HCT116 (cell line): Measurements from ENCODE around the gene ANAPC5.

Experiments used
- CTCF ChIP-seq, 3 experiments: fragments of 200-600 bp in 1 of 3; sonication (generic) in 1 of 3; IDR thresholded peaks in 2 of 3; conservative IDR thresholded peaks in 1 of 3; 2 replicates each; pipeline ENCODE4 v1.5.1; 2012 to 2017; ENCODE audit warnings: low read depth in 2 of 3, low read length in 2 of 3, antibody characterized with exemption in 1 of 3, borderline replicate concordance in 1 of 3, control low read depth in 1 of 3, mild to moderate bottlenecking in 1 of 3, mixed read lengths in 1 of 3, mixed run types in 1 of 3, moderate library complexity in 1 of 3; ENCODE audit not compliant: insufficient read depth in 1 of 3
- POLR2A ChIP-seq: IDR thresholded peaks from 2 replicates; pipeline ENCODE4 v1.7.0; 2011; ENCODE audit warnings: borderline replicate concordance; ENCODE audit not compliant: insufficient read depth, insufficient read length; ENCODE audit errors: extremely low read depth
- POLR2AphosphoS5 ChIP-seq: IDR thresholded peaks from 2 replicates; pipeline ENCODE4 v1.6.1; 2011; ENCODE audit warnings: mild to moderate bottlenecking, low read depth, low read length, moderate library complexity
- TF ChIP-seq, protein P1 (sequence below): IDR thresholded peaks from 2 replicates; pipeline ENCODE4 v1.6.1; 2012

GRCh38 chr12:121293603-121294002 is 58.6 kb downstream of the ANAPC5 start:
- TF ChIP-seq CTCF (IDR thresholded peaks at IDR 0.05 in 2 of 3, conservative IDR thresholded peaks at IDR 0.05 in 1 of 3; ENCODE audit: borderline replicate concordance in 1 of 3, insufficient read depth in 1 of 3, low read depth in 2 of 3, low read length in 2 of 3): no peak
- TF ChIP-seq POLR2A: no peak
- TF ChIP-seq POLR2AphosphoS5: no peak
- TF ChIP-seq, protein P1, sequence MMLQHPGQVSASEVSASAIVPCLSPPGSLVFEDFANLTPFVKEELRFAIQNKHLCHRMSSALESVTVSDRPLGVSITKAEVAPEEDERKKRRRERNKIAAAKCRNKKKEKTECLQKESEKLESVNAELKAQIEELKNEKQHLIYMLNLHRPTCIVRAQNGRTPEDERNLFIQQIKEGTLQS: no peak
